Cerebellar cortex (tissue), 1 donor: ENCODE data around the gene SEPTIN10.
"Not testable (repeated sequence)": the region's sequence is repeated elsewhere in the genome, so short reads cannot be mapped to it uniquely, and the experiment has no call there.

Experiments used
- DNase-seq: peaks from one replicate; pipeline ENCODE4 v3.0.0-alpha.2; 2015; ENCODE audit warnings: low spot score

Gene SEPTIN10

DNA sequence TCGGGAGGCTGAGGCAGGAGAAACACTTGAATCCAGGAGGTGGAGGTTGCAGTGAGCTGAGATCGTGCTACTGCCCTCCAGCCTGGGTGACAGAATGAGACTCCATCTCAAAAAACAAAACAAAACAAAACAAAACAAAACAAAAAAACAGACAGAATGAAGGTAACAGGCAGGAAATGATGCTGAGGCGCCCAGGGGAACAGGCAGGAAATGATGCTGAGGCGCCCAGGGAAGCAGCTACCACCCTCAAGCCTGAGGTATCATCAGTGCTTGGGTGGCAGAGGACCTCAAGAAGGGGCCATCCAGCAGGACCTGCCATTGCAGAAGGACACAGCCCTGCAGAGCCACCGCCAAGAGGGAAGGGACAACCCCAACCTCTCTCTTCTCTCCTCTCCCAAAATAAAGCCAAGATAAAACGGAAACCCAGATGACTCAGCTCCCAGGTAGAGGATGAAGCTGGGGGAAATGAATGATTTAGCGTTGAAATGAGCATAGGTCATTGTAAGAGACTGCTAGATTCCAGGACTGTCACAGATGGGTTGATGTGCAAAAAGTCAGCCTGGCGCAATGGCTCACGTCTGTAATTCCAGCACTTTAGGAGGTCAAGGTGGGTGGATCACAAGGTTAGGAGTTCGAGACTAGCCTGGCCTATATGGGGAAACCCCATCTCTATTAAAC is 19.7 kb upstream of the SEPTIN10 start:
- no peak for DNase-seq

DNA sequence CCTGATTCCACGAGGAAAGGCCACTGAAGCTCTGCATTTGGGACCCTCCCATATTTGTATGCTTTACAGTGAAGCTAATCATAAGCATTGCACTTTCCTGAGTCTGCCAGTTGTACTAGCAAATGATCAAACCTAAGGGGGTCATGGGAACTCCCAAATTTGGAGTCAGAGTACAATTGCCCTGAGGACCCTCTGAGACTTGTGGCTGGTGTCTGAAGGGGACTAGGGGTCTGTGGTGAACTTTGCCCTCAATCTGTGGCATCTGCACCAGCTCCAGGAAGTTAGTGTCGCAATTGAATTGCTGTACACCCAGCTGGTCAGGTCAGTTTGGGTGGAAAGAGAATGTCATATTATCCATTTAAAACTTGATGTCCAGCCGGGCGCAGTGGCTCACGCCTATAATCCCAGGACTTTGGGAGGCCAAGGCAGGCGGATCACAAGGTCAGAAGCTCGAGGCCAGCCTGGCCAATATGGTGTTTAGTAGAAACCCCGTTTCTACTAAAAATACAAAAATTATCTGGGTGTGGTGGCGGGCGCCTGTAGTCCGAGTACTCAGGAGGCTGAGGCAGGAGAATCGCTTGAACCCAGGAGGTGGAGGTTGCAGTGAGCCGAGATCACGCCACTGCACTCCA is 18.5 kb upstream of the SEPTIN10 start:
- DNase-seq = no peak

GRCh38 chr2:109631741-109632140 is 18.0 kb upstream of the SEPTIN10 start:
- no peak for DNase-seq

DNA sequence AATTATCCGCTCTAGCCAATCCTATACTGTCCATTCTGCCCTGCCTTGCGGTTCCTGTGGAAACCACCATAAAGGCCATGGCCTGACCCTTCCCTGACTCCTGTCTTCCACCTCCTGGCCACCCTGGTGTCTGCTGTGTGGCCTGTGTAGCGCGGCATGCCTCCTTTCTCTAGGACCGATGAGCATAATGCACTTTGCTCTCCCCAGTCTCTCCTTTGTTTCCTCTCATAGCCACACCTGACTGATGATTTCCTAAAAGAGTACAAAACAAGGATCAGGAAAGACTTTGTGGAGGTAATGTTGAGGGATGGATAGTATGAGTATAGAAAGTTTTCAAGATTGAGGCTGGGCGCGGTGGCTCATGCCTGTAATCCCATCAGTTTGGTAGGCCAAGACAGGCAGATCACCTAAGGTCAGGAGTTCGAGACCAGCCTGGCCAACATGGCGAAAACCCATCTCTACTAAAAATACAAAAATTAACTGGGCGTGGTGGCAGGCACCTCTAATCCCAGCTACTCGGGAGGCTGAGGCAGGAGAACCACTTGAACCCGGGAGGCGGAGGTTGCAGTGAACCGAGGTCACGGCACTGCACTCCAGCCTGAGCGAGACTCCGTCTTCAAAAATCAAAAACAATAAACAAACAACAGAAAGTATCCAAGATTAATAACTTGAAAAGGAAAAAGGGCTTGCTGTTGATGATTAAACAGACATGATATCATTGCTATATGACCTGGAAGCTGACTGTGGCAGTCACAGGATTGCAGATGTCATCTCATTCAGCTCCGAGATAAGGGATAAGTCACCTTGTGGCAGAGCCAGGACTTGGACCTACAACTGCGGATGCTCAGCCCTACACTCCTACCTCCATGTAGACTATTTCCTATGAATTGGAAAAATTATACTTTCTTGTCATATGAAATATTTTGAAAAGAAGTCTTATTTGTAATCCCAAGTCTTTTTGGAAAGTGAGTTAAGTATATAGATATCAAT is 17.0 kb upstream of the SEPTIN10 start:
- no peak for DNase-seq

DNA sequence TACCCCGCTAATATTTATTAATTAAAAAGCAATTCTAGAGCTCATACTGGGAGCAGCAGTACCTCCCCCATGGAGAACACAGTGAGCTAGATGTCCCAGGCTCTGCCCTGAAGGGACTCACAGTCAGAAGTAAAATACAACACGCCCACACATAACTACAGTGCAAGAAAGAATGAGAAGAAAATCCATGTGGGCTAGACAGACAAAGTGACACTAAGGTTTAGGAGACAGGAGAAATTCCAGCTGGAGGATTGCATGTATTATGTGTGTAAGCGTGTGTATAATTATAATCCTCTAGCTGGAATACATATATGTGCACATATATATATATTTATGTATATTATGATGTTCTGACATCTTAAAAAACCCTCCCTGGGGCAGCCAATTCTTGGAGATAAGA is 16.1 kb upstream of the SEPTIN10 start:
- no peak for DNase-seq

- DNase-seq = not testable (repeated sequence)
These were observed 14.6 kb upstream of the SEPTIN10 start for GRCh38 chr2:109628321-109628720.

GRCh38 chr2:109624339-109624738 is 10.6 kb upstream of the SEPTIN10 start:
- DNase-seq = no peak

GRCh38 chr2:109623923-109624322 is 10.2 kb upstream of the SEPTIN10 start:
- no peak for DNase-seq

GRCh38 chr2:109623297-109623696 is 9.5 kb upstream of the SEPTIN10 start:
- DNase-seq = no peak

DNA sequence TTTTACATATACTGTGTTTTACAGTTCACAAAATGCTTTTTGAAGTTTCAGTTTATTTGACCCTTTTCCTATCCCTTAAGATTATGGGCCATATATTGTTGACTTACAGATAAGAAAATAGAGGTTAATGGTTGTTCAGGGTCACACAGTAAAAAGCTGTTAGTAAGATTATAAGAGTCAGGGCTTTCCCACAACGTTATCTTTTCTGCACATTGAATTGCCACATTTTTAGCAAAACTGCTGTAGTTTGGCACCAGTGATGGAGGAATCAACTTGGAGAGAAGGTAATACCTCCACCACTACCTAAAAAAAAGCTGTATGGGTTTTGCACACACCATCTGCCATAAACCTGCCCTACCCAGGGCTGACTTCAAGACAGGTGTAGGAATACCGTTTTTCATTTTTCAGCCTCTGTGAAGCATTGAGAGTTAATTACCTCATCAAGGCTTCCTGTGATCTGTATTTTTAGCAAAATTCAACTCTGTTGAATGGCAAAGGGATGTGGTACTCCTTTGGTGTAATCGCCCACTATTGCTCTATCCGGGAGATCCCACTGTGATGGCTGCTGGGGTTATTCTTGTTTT is 5.4 kb upstream of the SEPTIN10 start:
- no peak for DNase-seq

- DNase-seq = no peak
These were observed 2.4 kb upstream of the SEPTIN10 start for GRCh38 chr2:109616184-109616583.

- no peak for DNase-seq
These were observed 1.9 kb upstream of the SEPTIN10 start for GRCh38 chr2:109615637-109616144.

DNA sequence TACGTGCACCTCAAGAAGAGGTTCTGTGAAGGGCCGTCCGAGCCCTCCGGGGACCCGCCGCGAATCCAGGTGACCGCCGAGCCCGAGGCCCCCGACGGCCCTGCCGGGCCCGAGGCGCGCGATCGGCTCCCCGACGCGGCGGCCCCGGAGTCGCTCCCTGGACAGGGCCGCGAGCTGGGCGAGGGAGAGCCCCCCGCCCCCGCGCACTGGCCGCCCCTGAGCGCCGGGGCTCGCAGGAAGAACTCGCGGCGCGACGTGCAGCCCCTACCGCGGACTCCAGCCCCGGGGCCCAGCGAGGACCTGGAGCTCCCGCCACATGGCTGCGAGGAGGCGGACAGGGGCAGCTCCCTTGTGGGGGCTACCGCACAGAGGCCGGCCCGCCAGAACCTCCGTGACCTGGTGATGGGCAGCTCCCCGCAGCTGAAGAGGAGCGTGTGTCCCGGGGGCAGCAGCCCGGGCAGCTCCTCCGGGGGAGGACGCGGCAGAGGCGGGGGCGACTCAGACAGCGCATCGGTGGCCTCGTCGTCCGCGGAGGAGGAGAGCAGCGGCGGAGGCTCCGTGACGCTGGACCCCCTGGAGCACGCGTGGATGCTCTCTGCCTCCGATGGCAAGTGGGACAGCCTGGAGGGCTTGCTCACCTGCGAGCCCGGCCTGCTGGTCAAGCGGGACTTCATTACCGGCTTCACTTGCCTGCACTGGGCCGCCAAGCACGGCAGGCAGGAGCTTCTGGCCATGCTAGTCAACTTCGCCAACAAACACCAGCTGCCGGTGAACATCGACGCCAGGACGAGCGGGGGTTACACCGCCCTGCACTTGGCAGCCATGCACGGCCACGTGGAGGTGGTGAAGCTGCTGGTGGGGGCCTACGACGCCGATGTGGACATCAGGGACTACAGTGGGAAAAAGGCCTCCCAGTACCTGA is 1.2 kb upstream of the SEPTIN10 start:
- DNase-seq = no peak

GRCh38 chr2:109613081-109613921 is 465 bp downstream of the SEPTIN10 start:
- DNase-seq = no peak

DNA sequence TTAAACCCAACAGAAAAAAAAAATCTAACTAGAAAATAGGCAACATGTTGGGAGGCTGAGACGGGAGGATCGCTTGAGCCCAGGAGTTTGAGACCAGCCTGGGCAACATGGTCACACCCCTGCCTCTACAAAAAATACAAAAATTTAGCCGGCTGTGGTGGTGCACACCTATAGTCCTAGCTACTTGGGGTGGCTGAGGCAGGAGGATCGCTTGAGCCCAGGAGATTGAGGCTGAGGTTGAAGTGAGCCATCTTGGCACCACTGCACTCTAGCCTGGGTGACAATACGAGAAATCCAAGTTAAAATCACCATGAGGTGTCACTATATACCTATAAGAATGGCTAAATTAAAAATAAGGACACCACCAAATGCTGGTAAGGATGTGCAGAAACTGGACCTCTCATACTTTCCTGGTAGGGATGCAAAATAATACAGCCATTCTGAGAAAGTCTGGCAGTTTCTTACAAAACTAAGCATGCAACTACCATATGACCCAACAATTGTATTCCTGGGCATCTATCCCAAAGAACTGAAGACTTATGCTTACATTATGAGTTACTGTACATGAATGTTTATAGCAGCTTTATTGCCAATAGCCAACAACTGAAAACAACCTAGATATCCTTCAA is 2.2 kb downstream of the SEPTIN10 start:
- no peak for DNase-seq

GRCh38 chr2:109609352-109610024 is 4.3 kb downstream of the SEPTIN10 start:
- no peak for DNase-seq

GRCh38 chr2:109607766-109608165 is 6.0 kb downstream of the SEPTIN10 start:
- no peak for DNase-seq

GRCh38 chr2:109604597-109604996 is 9.2 kb downstream of the SEPTIN10 start:
- DNase-seq = no peak

DNA sequence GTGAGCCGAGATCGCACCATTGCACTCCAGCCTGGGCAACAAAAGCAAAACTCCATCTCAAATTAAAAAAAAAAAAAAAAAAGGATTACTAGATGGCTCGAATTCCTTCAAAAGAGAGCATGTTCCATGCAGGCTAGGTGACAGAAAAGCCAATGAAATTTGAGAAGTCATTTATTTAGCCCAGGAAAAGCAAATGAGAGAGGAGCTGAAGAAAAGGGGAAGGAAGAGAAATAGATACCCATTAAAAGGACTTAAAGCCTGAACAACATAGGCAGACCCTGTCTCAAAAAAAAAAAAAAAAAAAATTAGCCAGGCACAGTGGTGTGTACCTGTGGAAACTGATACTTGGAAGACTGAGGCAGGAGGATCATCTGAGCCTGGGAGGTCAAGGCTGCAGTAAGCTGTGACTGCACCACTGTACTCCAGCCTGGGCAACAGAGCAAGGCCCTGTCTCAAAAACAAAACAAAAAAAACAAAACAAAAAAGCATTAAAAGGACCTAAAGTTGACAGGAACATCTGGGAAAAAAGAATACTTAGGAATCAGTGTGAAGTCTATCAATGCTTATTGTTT is 11.1 kb downstream of the SEPTIN10 start:
- no peak for DNase-seq
